ENCODE data around the gene CETN1. TPM values are rescaled to one million over a fixed set of nuclear protein-coding genes. Genes with fewer than 3 reads are reported as not detected.

Gene CETN1
- total and polyA plus RNA-seq, 2 of the 13 experiments (the other 11 are each of a cell fraction or from before 2014, with no cell fraction given), result not detected

DNA sequence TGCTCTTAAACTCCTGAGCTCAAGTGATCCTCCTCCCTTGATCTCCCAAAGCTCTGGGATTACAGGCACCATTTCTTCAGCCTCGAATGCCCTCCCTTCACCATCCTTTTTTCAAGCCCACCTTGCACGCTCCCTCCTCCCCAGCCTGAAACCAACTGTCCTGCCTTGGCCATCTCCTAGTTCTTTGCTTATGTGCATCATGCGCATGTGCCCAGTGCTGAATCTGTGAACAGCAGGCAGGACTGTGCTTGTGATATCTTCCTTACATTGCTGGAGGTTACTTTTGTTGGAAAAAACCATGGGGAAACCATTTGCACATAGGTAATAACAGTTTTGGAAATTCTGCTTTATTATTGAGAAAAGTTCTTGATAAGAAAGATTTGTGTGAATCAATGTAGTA is 30.2 kb upstream of the CETN1 start:
- H3K4me1 ChIP-seq (ENCODE audit: insufficient read depth, low read length), result peaks cover 13% of the 10 kb centered on the region
- H3K27me3 ChIP-seq (ENCODE audit: control insufficient read depth in 1 of 2, insufficient read depth in 2 of 2, low read length in 2 of 2), result no peaks in the 10 kb centered on the region
- no peak overlapping the region for H3K27ac ChIP-seq (ENCODE audit: extremely low read length, insufficient read depth, low read length)
- intact Hi-C loops (cut with micrococcal nuclease; ENCODE audit: unreplicated experiment), result no loop called here
- no peak overlapping the region for H3K4me2 ChIP-seq (ENCODE audit: low read depth, low read length)
- no peak overlapping the region for H2AFZ ChIP-seq (ENCODE audit: low read length)
- no peak for DNase-seq (ENCODE audit: low spot score)
- no peak for TF ChIP-seq CBFB (CRISPR knock-in tag; IDR thresholded peaks at IDR 0.05)
- no peak for TF ChIP-seq ZNF530 (CRISPR knock-in tag; IDR thresholded peaks at IDR 0.05; ENCODE audit: low read depth)
- no peak for TF ChIP-seq ZNF484 (CRISPR knock-in tag; IDR thresholded peaks at IDR 0.05; ENCODE audit: borderline replicate concordance, low read depth)
- TF ChIP-seq ZSCAN31 (CRISPR knock-in tag; IDR thresholded peaks at IDR 0.05; ENCODE audit: low read depth), result no peak
- TF ChIP-seq ZFP36L2 (CRISPR knock-in tag; IDR thresholded peaks at IDR 0.05), result no peak
- TF ChIP-seq, protein P1, sequence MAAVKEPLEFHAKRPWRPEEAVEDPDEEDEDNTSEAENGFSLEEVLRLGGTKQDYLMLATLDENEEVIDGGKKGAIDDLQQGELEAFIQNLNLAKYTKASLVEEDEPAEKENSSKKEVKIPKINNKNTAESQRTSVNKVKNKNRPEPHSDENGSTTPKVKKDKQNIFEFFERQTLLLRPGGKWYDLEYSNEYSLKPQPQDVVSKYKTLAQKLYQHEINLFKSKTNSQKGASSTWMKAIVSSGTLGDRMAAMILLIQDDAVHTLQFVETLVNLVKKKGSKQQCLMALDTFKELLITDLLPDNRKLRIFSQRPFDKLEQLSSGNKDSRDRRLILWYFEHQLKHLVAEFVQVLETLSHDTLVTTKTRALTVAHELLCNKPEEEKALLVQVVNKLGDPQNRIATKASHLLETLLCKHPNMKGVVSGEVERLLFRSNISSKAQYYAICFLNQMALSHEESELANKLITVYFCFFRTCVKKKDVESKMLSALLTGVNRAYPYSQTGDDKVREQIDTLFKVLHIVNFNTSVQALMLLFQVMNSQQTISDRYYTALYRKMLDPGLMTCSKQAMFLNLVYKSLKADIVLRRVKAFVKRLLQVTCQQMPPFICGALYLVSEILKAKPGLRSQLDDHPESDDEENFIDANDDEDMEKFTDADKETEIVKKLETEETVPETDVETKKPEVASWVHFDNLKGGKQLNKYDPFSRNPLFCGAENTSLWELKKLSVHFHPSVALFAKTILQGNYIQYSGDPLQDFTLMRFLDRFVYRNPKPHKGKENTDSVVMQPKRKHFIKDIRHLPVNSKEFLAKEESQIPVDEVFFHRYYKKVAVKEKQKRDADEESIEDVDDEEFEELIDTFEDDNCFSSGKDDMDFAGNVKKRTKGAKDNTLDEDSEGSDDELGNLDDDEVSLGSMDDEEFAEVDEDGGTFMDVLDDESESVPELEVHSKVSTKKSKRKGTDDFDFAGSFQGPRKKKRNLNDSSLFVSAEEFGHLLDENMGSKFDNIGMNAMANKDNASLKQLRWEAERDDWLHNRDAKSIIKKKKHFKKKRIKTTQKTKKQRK (IDR thresholded peaks at IDR 0.05; ENCODE audit: low read length), result no peak
- no peak for TF ChIP-seq KLF16 (CRISPR knock-in tag; IDR thresholded peaks at IDR 0.05)
- no peak for TF ChIP-seq PHF20 (CRISPR knock-in tag; IDR thresholded peaks at IDR 0.05)
- CTCF ChIA-PET (ENCODE audit: low intra/inter-chr PET ratio, low total read pairs), result no interaction called here
- no peak for ATAC-seq
- no peak for FAIRE-seq
- H3K9me3 ChIP-seq (ENCODE audit: low read length), result no peaks in the 10 kb centered on the region
- H3K79me2 ChIP-seq (ENCODE audit: insufficient read depth, low read length), result no peaks in the 10 kb centered on the region
- BruUV-seq (replicated peaks), result no TSS peak
- H3K4me3 ChIP-seq (replicated peaks in 1 of 3; ENCODE audit: insufficient read depth in 1 of 3, low read depth in 2 of 3, low read length in 3 of 3), result no peak overlapping the region
- no peaks in the 10 kb centered on the region for H4K20me1 ChIP-seq (ENCODE audit: insufficient read depth, low read length)
- WGBS (ENCODE audit: low lambda C conversion rate), result 54% methylated on average over 3 of the region's 3 CpGs
- H3K36me3 ChIP-seq (replicated peaks in 1 of 2; ENCODE audit: control insufficient read depth in 1 of 2, insufficient read depth in 2 of 2, low read length in 2 of 2), result no peaks in the 10 kb centered on the region
- in situ Hi-C loops (cut with HindIII; ENCODE audit: extremely low pct_ligation_motif_present, low pct_unique_long_range_greater_than_20kb), result no loop called here
- POLR2A ChIA-PET, result no interaction called here
- no peak overlapping the region for H3K9ac ChIP-seq (ENCODE audit: insufficient read depth, low read depth, low read length)

Measured in HepG2 (cell line).